Activated CD8-positive, alpha-beta memory T cell treated with anti-CD3 and anti-CD28 coated beads for 1 hour (primary cell): ENCODE data around the gene MKNK2.

Experiments used
- DNase-seq, 2 donors: peaks; one replicate each; pipeline ENCODE4 v3.0.0-alpha.2; 2020; ENCODE audit warnings: low read depth in 1 of 2; ENCODE audit errors: extremely low read depth in 1 of 2

Gene MKNK2

GRCh38 chr19:2033115-2033824 is 17.8 kb downstream of the MKNK2 start:
- no peak for DNase-seq

GRCh38 chr19:2032296-2032941 is 18.6 kb downstream of the MKNK2 start:
- no peak for DNase-seq

- DNase-seq: no peak
Measured at GRCh38 chr19:2027361-2027760, 23.7 kb downstream of the MKNK2 start.

- DNase-seq: no peak
Measured at GRCh38 chr19:2026770-2027169, 24.3 kb downstream of the MKNK2 start.

GRCh38 chr19:2022289-2022688 is 28.8 kb downstream of the MKNK2 start:
- no peak for DNase-seq

- DNase-seq: no peak
Measured at GRCh38 chr19:2021453-2022140, 29.4 kb downstream of the MKNK2 start.

- no peak for DNase-seq
Measured at GRCh38 chr19:2018752-2019151, 32.3 kb downstream of the MKNK2 start.

GRCh38 chr19:2016041-2016807 is 34.8 kb downstream of the MKNK2 start:
- DNase-seq: no peak

- peak in 1 of 2 donors; percentile 42 for DNase-seq
Measured at GRCh38 chr19:2015608-2015950, 35.5 kb downstream of the MKNK2 start, which contains the start of gene BTBD2. TSS of gene BTBD2 (minus strand) at chr19:2015714. CDS start at chr19:2015703, 11 bp downstream.

- DNase-seq: no peak
Measured at GRCh38 chr19:2014731-2015607, 36.1 kb downstream of the MKNK2 start.

GRCh38 chr19:2014131-2014571 is 36.9 kb downstream of the MKNK2 start:
- DNase-seq: no peak

- no peak for DNase-seq
Measured at GRCh38 chr19:2013683-2013961, 37.4 kb downstream of the MKNK2 start.

- no peak for DNase-seq
Measured at GRCh38 chr19:2012941-2013682, 37.9 kb downstream of the MKNK2 start.

- DNase-seq: no peak
Measured at GRCh38 chr19:2011169-2011568, 39.9 kb downstream of the MKNK2 start.

GRCh38 chr19:2010135-2010668 is 40.8 kb downstream of the MKNK2 start:
- no peak for DNase-seq

GRCh38 chr19:2003874-2004273 is 47.2 kb downstream of the MKNK2 start:
- DNase-seq: no peak

GRCh38 chr19:1999856-2000515 is 51.1 kb downstream of the MKNK2 start:
- no peak for DNase-seq

GRCh38 chr19:1998712-1999708 is 52.0 kb downstream of the MKNK2 start:
- DNase-seq: no peak
